Astrocyte (in vitro differentiated cells and primary cell): ENCODE measurements around the gene TBATA. TPM values are rescaled to one million over a fixed set of nuclear protein-coding genes. Genes with fewer than 3 reads are reported as not detected.
A peak's percentile ranks its signal among the peaks of the same experiment; 100 is the strongest.

ENCODE experiments used
- DNase-seq: peaks from one replicate; pipeline ENCODE4 v3.0.0-alpha.2; 2010; ENCODE audit warnings: low read depth
- FAIRE-seq: peaks from 2 replicates; lab custom pipeline; 2011; peaks lifted over from hg19 to GRCh38; lab: Jason Lieb, UNC
- H2AFZ ChIP-seq: 2 replicates; pipeline ENCODE4 v1.6.0; 2012; ENCODE audit warnings: low read depth, low read length, inconsistent platforms
- H3K27ac ChIP-seq: 2 replicates; pipeline ENCODE4 v1.5.1; 2011; ENCODE audit warnings: low read depth, low read length, inconsistent platforms
- H3K27me3 ChIP-seq: 2 replicates; pipeline ENCODE4 v1.6.0; 2011; ENCODE audit warnings: low read length, inconsistent platforms; ENCODE audit not compliant: insufficient read depth
- H3K36me3 ChIP-seq: 2 replicates; pipeline ENCODE4 v1.5.1; 2011; ENCODE audit warnings: low read length, inconsistent platforms; ENCODE audit not compliant: insufficient read depth
- H3K4me1 ChIP-seq: 2 replicates; pipeline ENCODE4 v1.5.1; 2011; ENCODE audit warnings: low read length, inconsistent platforms; ENCODE audit not compliant: insufficient read depth
- H3K4me2 ChIP-seq: 2 replicates; pipeline ENCODE4 v1.6.0; 2012; ENCODE audit warnings: low read length, inconsistent platforms
- H3K4me3 ChIP-seq: 2 replicates; pipeline ENCODE4 v1.5.1; 2011; ENCODE audit warnings: low read depth, mild to moderate bottlenecking, low read length, inconsistent platforms; ENCODE audit not compliant: insufficient read depth
- H3K79me2 ChIP-seq: 2 replicates; pipeline ENCODE4 v1.6.0; 2012; ENCODE audit warnings: mild to moderate bottlenecking, low read length, inconsistent platforms; ENCODE audit not compliant: insufficient read depth
- H3K9ac ChIP-seq: 2 replicates; pipeline ENCODE4 v1.6.0; 2012; ENCODE audit warnings: mild to moderate bottlenecking, low read length, inconsistent platforms
- H3K9me3 ChIP-seq: 2 replicates; pipeline ENCODE4 v1.5.1; 2012; ENCODE audit warnings: low read depth, mild to moderate bottlenecking, low read length, inconsistent platforms; ENCODE audit not compliant: insufficient read depth
- H4K20me1 ChIP-seq: 2 replicates; pipeline ENCODE4 v1.6.0; 2012; ENCODE audit warnings: low read length, inconsistent platforms; ENCODE audit not compliant: insufficient read depth
- H3K27ac Mint-ChIP-seq: one replicate; pipeline ENCODE4 v1.8.0; 2021; ENCODE audit warnings: mild to moderate bottlenecking, mixed read lengths; ENCODE audit not compliant: unreplicated experiment
- H3K27me3 Mint-ChIP-seq: one replicate; pipeline ENCODE4 v1.8.0; 2021; ENCODE audit warnings: low read depth, mixed read lengths; ENCODE audit not compliant: unreplicated experiment
- H3K36me3 Mint-ChIP-seq: one replicate; pipeline ENCODE4 v1.8.0; 2021; ENCODE audit warnings: low read depth, mixed read lengths; ENCODE audit not compliant: unreplicated experiment
- H3K4me1 Mint-ChIP-seq: one replicate; pipeline ENCODE4 v1.8.0; 2021; ENCODE audit warnings: low read depth, mixed read lengths; ENCODE audit not compliant: unreplicated experiment
- H3K4me3 Mint-ChIP-seq: one replicate; pipeline ENCODE4 v1.8.0; 2021; ENCODE audit warnings: mild to moderate bottlenecking, moderate library complexity, mixed read lengths; ENCODE audit not compliant: unreplicated experiment
- H3K9me3 Mint-ChIP-seq: one replicate; pipeline ENCODE4 v1.8.0; 2021; ENCODE audit warnings: mild to moderate bottlenecking, mixed read lengths; ENCODE audit not compliant: unreplicated experiment
- CTCF ChIP-seq: IDR thresholded peaks from 2 replicates; pipeline ENCODE4 v1.5.1; 2011; ENCODE audit warnings: low read depth, mild to moderate bottlenecking, inconsistent platforms, low read length, moderate library complexity; ENCODE audit not compliant: insufficient read depth
- EZH2 ChIP-seq: IDR thresholded peaks from 2 replicates; pipeline ENCODE4 v1.6.1; 2012; ENCODE audit warnings: mild to moderate bottlenecking, low read length, inconsistent platforms; ENCODE audit not compliant: insufficient read depth
- total RNA-seq: library from RNA; stranded (reverse); gene quantifications from 2 replicates; pipeline ENCODE4 v1.2.1, GENCODE V29; 2021

Gene TBATA
- total RNA-seq, 1 donor from 2014 or later = not detected

GRCh38 chr10:70736525-70736924, 48.7 kb downstream of the TBATA start:
- Histone ChIP-seq H3K4me2 (no peak overlapping the region), H3K4me1 (peaks cover 4% of the 10 kb centered on the region), H2AFZ (no peak overlapping the region), H3K27me3 (no peaks in the 10 kb centered on the region), H3K36me3 (peaks cover 2% of the 10 kb centered on the region), H3K79me2 (no peaks in the 10 kb centered on the region), H3K9me3 (no peaks in the 10 kb centered on the region), H3K9ac (no peak overlapping the region), H4K20me1 (peaks cover 10% of the 10 kb centered on the region), H3K27ac (no peak overlapping the region), H3K4me3 (no peak overlapping the region)
- TF ChIP-seq CTCF = no peak
- no peak for TF ChIP-seq EZH2
- Mint-ChIP-seq H3K4me3 (no peak overlapping the region), H3K36me3 (peaks cover 49% of the 10 kb centered on the region), H3K4me1 (peaks cover 11% of the 10 kb centered on the region), H3K27me3 (peaks cover 12% of the 10 kb centered on the region), H3K27ac (no peak overlapping the region), H3K9me3 (no peaks in the 10 kb centered on the region)
- FAIRE-seq = no peak
- DNase-seq = no peak

- H3K36me3 ChIP-seq = peaks cover 2% of the 10 kb centered on the region
- H3K79me2 ChIP-seq = no peaks in the 10 kb centered on the region
- no peak overlapping the region for H3K27ac ChIP-seq
- peaks cover 12% of the 10 kb centered on the region for H3K27me3 Mint-ChIP-seq
- H3K27ac Mint-ChIP-seq = no peak overlapping the region
- H3K9me3 Mint-ChIP-seq = no peaks in the 10 kb centered on the region
- DNase-seq (no peak), FAIRE-seq (no peak)
- no peak overlapping the region for H3K4me3 ChIP-seq
- no peak for TF ChIP-seq CTCF
- no peak for TF ChIP-seq EZH2
- H3K4me2 ChIP-seq = no peak overlapping the region
- peaks cover 10% of the 10 kb centered on the region for H4K20me1 ChIP-seq
- H3K9ac ChIP-seq = no peak overlapping the region
- peaks cover 46% of the 10 kb centered on the region for H3K36me3 Mint-ChIP-seq
- no peaks in the 10 kb centered on the region for H3K27me3 ChIP-seq
- no peaks in the 10 kb centered on the region for H3K9me3 ChIP-seq
- H3K4me1 Mint-ChIP-seq = peaks cover under 1% of the 10 kb centered on the region
- no peak overlapping the region for H2AFZ ChIP-seq
- H3K4me3 Mint-ChIP-seq = no peak overlapping the region
- H3K4me1 ChIP-seq = no peaks in the 10 kb centered on the region
Measured at GRCh38 chr10:70735161-70735560, 50.0 kb downstream of the TBATA start.

- peaks cover 4% of the 10 kb centered on the region for H3K27me3 ChIP-seq
- FAIRE-seq (no peak), DNase-seq (no peak)
- no peaks in the 10 kb centered on the region for H3K4me1 Mint-ChIP-seq
- H3K79me2 ChIP-seq = no peaks in the 10 kb centered on the region
- no peak overlapping the region for H2AFZ ChIP-seq
- H3K9ac ChIP-seq = no peak overlapping the region
- no peak for TF ChIP-seq CTCF
- TF ChIP-seq EZH2 = no peak
- H3K4me3 ChIP-seq = no peak overlapping the region
- peaks cover 46% of the 10 kb centered on the region for H3K36me3 Mint-ChIP-seq
- no peak overlapping the region for H3K4me2 ChIP-seq
- H4K20me1 ChIP-seq = peaks cover 25% of the 10 kb centered on the region
- peaks cover 18% of the 10 kb centered on the region for H3K27me3 Mint-ChIP-seq
- peak overlapping the region; percentile 18 for H3K27ac Mint-ChIP-seq
- no peak overlapping the region for H3K27ac ChIP-seq
- no peaks in the 10 kb centered on the region for H3K4me1 ChIP-seq
- H3K9me3 ChIP-seq = no peaks in the 10 kb centered on the region
- H3K4me3 Mint-ChIP-seq = no peak overlapping the region
- no peaks in the 10 kb centered on the region for H3K9me3 Mint-ChIP-seq
- peaks cover 2% of the 10 kb centered on the region for H3K36me3 ChIP-seq
Measured at GRCh38 chr10:70733051-70733450, 52.1 kb downstream of the TBATA start.
